Endothelial cell (in vitro differentiated cells): ENCODE results near the gene GSPT1. TPM values are rescaled to one million over a fixed set of nuclear protein-coding genes. Genes with fewer than 3 reads are reported as not detected.
"Not testable (repeated sequence)": the region's sequence is repeated elsewhere in the genome, so short reads cannot be mapped to it uniquely, and the experiment has no call there.

Experiments
- DNase-seq: peaks from one replicate; pipeline ENCODE4 v3.0.0; 2021; ENCODE audit warnings: low spot score
- H3K27ac Mint-ChIP-seq: one replicate; pipeline ENCODE4 v1.8.0; 2021; ENCODE audit warnings: mixed read lengths, inconsistent platforms; ENCODE audit not compliant: unreplicated experiment
- H3K27me3 Mint-ChIP-seq: one replicate; pipeline ENCODE4 v1.8.0; 2021; ENCODE audit warnings: mild to moderate bottlenecking, moderate library complexity, mixed read lengths, inconsistent platforms; ENCODE audit not compliant: unreplicated experiment
- H3K36me3 Mint-ChIP-seq: one replicate; pipeline ENCODE4 v1.8.0; 2021; ENCODE audit warnings: mild to moderate bottlenecking, low read depth, mixed read lengths, inconsistent platforms; ENCODE audit not compliant: unreplicated experiment
- H3K4me1 Mint-ChIP-seq: one replicate; pipeline ENCODE4 v1.8.0; 2021; ENCODE audit warnings: mild to moderate bottlenecking, mixed read lengths, inconsistent platforms; ENCODE audit not compliant: unreplicated experiment
- H3K4me3 Mint-ChIP-seq: one replicate; pipeline ENCODE4 v1.8.0; 2021; ENCODE audit warnings: mild to moderate bottlenecking, mixed read lengths, inconsistent platforms; ENCODE audit not compliant: unreplicated experiment
- H3K9me3 Mint-ChIP-seq: one replicate; pipeline ENCODE4 v1.8.0; 2021; ENCODE audit warnings: mixed read lengths, inconsistent platforms; ENCODE audit not compliant: unreplicated experiment
- total RNA-seq: library from RNA; stranded (reverse); fragmentation: NEBNext Ultra II Directional; extraction: Animal tissue kit (Norgen Biotek cat#: 25700); gene quantifications from one replicate; pipeline ENCODE4 v1.2.1, GENCODE V29; 2021; ENCODE audit not compliant: unreplicated experiment
- TF ChIP-seq, protein P1 (sequence below): fragments of 200-600 bp; sonication (generic); IDR thresholded peaks from one replicate; pipeline ENCODE4 v1.5.0; 2021; ENCODE audit warnings: antibody characterized with exemption; ENCODE audit not compliant: unreplicated experiment

GSPT1 gene
- total RNA-seq, 1 donor from 2014 or later, result 99.8 TPM

GRCh38 chr16:11835891-11836649 is 79.7 kb downstream of the GSPT1 start:
- Mint-ChIP-seq H3K9me3 (no peaks in the 10 kb centered on the region), H3K27me3 (peaks cover 4% of the 10 kb centered on the region), H3K36me3 (peaks cover 14% of the 10 kb centered on the region), H3K27ac (no peak overlapping the region), H3K4me3 (no peak overlapping the region), H3K4me1 (no peaks in the 10 kb centered on the region)
- DNase-seq, result no peak
- TF ChIP-seq, protein P1, sequence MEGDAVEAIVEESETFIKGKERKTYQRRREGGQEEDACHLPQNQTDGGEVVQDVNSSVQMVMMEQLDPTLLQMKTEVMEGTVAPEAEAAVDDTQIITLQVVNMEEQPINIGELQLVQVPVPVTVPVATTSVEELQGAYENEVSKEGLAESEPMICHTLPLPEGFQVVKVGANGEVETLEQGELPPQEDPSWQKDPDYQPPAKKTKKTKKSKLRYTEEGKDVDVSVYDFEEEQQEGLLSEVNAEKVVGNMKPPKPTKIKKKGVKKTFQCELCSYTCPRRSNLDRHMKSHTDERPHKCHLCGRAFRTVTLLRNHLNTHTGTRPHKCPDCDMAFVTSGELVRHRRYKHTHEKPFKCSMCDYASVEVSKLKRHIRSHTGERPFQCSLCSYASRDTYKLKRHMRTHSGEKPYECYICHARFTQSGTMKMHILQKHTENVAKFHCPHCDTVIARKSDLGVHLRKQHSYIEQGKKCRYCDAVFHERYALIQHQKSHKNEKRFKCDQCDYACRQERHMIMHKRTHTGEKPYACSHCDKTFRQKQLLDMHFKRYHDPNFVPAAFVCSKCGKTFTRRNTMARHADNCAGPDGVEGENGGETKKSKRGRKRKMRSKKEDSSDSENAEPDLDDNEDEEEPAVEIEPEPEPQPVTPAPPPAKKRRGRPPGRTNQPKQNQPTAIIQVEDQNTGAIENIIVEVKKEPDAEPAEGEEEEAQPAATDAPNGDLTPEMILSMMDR, result no peak

DNA sequence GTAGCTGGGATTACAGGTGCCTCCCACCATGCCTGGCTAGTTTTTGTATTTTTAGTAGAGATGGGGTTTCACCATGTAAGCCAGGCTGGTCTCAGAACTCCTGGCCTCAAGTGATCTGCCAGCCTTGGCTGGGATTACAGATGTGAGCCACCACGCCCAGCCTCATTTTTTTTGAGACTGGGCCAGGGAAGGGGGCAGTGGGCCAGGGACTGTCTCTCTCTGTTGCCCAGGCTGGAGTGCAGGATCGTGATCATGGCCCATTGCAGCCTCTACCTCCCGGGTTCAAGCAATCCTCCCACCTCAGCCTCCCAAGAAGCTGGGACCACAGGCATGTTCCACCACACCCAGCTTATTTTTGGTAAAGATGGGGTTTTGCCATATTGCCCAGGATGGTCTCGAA is 80.4 kb downstream of the GSPT1 start:
- Mint-ChIP-seq H3K27me3 (peaks cover 4% of the 10 kb centered on the region), H3K4me3 (no peak overlapping the region), H3K9me3 (no peaks in the 10 kb centered on the region), H3K4me1 (no peaks in the 10 kb centered on the region), H3K27ac (no peak overlapping the region), H3K36me3 (peaks cover 14% of the 10 kb centered on the region)
- no peak for DNase-seq
- TF ChIP-seq, protein P1, result no peak

GRCh38 chr16:11833951-11834695 is 81.6 kb downstream of the GSPT1 start:
- H3K36me3 Mint-ChIP-seq, result peaks cover 8% of the 10 kb centered on the region
- H3K27ac Mint-ChIP-seq, result no peak overlapping the region
- DNase-seq, result no peak
- H3K27me3 Mint-ChIP-seq, result peaks cover 4% of the 10 kb centered on the region
- H3K9me3 Mint-ChIP-seq, result no peaks in the 10 kb centered on the region
- no peak overlapping the region for H3K4me3 Mint-ChIP-seq
- no peaks in the 10 kb centered on the region for H3K4me1 Mint-ChIP-seq
- TF ChIP-seq, protein P1, result no peak

- H3K36me3 Mint-ChIP-seq, result no peaks in the 10 kb centered on the region
- peaks cover 4% of the 10 kb centered on the region for H3K27me3 Mint-ChIP-seq
- H3K27ac Mint-ChIP-seq, result no peak overlapping the region
- TF ChIP-seq, protein P1, result no peak
- no peak for DNase-seq
- H3K9me3 Mint-ChIP-seq, result no peaks in the 10 kb centered on the region
- H3K4me3 Mint-ChIP-seq, result no peak overlapping the region
- H3K4me1 Mint-ChIP-seq, result no peaks in the 10 kb centered on the region
These were observed 87.1 kb downstream of the GSPT1 start for GRCh38 chr16:11828696-11829095.

GRCh38 chr16:11825520-11826165 is 90.1 kb downstream of the GSPT1 start:
- not testable (repeated sequence) for H3K27me3 Mint-ChIP-seq, H3K4me1 Mint-ChIP-seq, H3K36me3 Mint-ChIP-seq, DNase-seq, H3K27ac Mint-ChIP-seq, H3K9me3 Mint-ChIP-seq, H3K4me3 Mint-ChIP-seq
